COLO829 (cell line): ENCODE data around the gene CNTN6.
A peak's percentile ranks its signal among the peaks of the same experiment; 100 is the strongest.
"Not testable (repeated sequence)": the region's sequence is repeated elsewhere in the genome, so short reads cannot be mapped to it uniquely, and the experiment has no call there.

Experiments
- DNase-seq: peaks from one replicate; pipeline ENCODE4 v3.0.0; 2012; ENCODE audit warnings: low spot score

Gene CNTN6

DNA sequence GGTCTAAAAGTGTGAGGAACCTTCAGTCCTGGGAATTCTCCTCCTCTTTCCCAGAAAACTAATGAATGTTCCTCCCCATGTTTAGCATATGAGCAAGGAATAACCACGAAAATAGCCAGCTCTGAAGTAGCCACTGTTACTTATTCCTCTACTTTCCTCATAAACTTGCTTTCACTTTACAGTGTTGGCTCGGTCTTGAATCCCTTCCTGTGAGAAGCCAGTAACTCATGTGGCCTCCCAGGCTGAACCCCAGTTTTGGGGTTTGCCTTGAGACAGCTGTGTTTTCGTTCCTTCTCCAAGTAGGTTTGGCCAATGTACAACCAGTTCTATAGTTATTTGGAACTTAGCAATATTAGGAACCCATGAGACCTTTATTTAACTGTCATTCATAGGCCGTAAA, 195.0 kb downstream of the CNTN6 start:
- no peak for DNase-seq

DNA sequence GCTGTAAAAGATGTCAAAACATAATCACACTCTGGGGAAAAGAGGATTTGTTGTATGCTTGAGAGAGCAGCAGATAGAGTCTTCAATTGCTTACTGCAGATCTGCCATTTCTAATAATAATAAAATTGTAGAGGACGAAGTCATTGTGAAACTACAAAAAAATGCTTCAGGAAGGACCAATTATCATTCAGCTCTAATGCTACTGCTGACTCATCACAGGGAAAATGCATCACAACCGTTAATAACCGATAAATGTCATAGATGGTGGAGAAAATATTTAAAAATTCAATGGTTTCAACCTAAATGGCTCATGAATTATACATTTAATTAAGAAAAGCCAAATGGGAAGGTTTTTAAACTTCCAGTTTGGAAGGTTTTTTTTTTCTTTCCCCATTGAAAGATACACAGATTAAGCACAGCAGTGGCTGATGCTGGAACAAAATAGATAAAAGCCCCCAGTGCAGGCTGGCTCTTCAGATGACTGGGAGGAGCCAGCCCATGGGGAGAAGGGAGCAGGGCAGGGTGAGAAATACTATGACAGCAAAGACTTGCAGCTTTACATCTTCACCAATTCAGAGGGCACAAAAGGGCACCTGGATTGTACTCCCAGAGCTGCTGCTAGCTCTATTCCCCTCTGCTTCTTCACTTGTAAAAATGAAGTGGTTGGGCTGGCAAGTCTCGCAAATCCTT, 196.1 kb downstream of the CNTN6 start:
- no peak for DNase-seq

DNA sequence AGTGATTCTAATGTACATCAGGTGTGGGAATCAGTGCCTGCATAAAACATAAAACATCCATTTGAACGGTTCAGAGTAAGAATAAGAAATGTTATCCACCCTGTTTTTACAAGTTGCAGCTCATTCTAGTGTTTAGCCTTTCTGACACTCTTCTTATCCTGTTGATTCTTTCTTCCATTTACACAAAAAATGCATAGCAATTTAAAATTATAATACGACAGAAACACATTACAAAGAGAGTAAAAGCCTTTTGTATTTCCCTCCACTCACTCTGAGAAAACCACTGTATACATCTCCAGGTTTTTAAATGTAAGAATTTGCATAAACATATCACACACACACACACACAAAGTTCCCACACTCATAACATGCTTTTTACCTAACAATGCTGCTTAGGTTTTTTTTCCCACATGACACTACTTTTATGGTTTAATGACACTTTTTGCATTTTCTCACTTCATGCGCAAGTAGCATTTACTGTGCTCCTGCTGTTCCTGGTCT, 199.8 kb downstream of the CNTN6 start:
- DNase-seq: no peak

DNA sequence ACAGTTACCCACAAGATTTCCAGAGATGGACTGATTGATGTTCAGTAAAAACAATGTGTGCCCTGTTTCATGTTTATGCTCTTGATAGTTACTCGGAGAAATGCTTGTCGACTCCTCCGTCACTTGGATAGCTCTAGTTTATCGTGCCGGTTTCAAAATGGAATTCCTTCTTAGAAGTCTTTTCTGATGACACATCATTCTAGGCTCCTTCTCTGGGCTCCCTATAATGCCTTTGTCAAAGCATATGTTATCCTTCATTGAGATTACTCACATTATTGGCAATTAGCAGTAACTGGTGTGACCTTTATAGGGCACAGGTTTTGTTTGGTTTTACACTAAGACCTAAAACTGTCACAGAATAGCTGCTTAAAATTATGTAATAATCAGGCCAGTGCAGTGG, 201.8 kb downstream of the CNTN6 start:
- DNase-seq: peak; percentile 14

DNA sequence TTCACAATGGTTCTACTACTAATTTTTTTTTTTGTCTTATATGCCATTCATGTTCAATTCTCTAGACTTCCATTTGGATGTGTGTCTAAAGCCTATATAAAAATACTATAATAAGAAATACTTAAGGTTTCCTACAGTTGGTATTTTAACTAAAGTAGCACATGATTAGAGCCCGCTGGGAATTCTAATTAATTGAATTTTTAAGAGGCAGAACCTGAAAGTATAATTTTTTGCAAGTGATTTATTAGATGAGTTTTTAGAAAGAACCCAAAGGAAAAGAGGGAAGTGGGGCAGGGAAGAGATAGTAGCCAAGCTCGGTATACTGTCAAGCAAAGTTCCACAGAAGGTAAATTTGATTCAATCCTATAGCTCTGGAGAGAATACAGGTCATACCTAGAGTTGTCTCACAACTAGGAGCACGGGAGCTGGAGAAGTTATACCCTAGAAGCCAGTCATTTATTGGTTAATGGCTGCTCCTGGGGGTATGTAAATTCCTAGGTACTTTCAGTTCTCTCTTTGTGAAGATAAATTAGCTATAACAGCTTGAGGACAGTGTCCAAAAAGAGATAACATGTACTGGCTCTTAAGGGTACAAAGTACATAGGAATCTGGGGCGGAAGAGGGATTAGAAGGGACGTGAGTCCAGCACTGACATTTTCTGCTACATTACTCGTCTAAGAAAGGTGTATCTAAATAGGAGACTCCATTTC, 225.6 kb downstream of the CNTN6 start:
- DNase-seq: no peak

DNA sequence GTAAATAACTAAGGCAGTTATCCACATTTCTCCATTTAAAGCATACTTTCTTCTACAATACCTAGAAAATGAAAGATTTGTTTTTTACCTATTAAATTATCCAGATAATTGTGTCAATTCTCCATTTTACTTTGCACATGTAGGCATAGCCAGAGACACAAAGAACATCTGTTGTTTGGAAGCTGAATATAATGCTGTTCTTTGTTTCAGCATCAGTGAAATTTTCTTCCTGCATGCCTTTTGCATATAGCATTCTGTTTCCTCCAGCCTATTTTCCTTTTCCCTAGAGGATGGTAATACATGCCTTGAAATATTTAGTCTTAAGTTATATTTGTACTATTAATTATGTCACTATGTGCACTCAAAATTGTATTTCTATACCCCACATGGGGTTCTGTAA, 233.7 kb downstream of the CNTN6 start:
- peak; percentile 76 for DNase-seq

DNA sequence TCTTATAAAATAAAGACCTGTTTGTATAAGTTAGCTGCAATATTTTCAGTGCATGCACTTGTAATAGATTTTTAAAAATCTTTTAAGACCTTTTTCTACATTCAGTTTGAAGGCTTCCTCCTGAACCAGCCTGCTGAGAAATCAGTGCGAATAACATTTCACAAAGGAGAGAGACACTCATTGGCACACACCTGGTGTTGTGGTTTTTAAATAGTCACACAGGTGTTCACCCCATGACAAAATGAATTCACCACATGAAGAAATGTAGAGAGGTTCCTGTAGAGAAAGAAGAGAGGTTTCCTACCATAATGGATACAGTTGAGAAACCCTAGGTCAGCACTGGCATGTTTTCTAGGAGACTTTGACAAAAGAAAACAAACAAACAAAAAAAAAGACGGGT, 237.3 kb downstream of the CNTN6 start:
- DNase-seq: no peak

DNA sequence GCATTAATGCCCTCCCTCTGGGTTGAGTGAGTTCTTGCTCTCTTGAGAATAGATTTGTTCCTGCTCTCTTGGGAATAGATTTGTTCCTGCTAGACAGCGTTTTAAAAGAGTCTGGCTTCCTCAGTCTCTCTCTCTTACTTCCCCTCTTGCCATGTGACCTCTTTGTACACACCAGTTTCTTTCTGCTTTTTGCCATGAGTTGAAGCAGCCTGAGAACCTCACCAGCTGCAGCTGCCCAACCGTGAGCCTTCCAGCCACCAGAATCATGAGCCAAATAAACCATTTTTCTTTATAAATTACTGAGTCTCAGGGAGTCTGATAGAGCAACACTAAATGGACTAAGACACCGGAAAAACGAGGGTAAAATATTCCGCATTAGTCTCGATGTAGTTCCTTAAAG, 253.6 kb downstream of the CNTN6 start:
- DNase-seq: no peak

DNA sequence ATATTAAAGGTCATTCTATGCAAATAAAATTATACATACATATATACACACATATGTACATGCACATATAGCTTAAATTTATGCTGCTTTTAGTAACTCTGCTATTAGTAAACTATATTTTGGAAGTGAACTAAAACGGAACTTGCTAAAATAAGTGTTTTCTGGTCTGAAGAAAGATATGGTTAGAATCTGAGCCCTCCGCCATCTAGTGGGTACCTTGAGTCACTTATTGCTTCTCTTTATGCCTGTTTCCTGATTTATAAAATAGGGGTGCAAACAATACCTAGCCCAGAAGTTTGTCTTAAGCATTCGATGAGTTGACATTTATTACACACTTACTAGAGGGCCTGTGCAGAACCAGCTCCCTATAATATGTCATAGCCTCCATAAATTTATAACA, 255.7 kb downstream of the CNTN6 start:
- DNase-seq: no peak

DNA sequence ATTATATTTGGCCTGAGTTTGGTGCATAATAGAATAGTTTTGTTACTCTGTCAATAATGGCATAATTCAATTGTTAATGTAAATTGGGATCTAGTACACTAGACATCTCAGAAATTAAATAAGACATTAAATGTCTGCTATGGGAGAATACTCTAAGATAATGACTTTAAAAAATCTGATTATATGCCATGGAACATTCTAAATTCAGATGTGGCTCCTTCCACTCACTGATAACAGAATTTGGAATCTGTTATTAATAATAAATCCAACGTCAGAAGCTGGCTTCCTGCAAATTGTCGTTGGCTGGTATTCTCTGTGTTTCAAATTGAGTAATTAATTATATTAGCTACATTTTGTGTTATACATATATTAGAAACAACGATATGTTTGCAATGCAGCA, 258.1 kb downstream of the CNTN6 start:
- no peak for DNase-seq

DNA sequence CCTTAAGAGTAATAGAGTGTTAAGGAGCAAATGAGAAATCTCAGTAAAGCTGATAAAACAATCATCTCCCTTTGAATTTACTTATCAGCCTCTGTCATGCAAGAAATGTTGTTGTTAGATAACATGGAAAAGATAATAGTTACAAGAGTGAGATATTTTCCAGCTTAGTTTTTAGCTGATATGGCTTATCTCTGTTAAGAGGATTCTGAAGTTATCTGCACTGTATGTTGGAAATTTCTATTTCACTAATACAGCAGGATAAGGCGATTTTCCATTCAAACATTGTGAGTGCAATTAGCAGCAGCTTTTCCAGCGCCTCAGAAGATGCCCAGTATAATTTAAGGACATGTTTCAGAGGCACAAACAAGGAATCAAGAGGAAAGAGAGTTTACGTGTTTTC, 262.9 kb downstream of the CNTN6 start:
- no peak for DNase-seq

DNA sequence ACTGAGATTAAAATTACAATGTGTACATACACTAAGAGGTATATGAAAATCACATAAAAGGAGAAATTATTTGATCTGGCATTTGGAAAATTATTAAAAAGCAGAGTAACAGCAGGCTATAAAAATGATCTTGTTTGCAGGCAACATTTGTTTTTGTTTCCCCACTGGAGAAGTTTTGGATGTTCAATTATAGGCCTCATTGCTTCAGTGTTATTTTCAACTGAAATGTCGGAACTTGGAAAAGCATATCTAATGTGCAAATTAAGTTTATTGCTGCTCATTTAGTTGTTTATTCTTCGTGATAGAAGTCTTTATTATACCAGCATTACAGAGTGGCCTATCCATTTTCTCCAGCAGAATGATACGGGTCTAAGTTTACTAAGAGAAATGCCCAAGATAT, 263.3 kb downstream of the CNTN6 start:
- DNase-seq: no peak

DNA sequence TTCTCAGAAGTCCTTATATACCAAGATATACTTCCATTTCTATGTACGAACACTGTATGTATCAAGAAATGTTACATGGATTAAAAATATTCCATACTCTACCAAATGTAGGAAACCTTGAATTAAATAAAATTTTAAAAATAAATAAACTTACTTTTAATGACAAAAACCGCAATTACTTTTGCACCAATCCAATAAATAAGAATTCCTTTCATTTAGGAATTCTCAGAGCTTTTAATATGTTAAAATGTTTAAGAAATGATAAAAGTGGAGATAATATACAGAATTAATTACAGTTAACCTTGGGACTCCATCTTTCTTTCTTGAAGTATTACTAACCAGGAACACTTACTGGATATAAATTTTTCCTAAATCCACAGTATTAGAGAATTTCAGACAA, 272.7 kb downstream of the CNTN6 start:
- no peak for DNase-seq

DNA sequence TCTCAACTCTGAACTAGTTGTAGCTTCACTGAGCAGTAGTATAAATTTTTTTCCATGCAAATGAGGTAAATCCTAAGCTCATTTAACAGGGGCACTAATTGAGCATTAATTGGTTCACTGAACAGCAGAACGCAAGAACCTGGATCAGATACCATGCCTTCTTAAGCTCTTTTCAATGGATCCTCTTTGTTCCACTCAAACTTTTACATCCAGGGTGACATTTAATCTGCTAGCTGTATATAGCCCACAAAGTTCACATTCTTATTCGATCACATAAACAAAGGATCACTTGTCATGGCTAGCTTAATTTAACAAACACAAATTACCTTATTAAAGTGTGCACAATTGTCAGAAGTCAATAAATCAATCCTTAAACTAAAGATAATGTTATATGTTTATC, 281.6 kb downstream of the CNTN6 start:
- DNase-seq: peak; percentile 26

DNA sequence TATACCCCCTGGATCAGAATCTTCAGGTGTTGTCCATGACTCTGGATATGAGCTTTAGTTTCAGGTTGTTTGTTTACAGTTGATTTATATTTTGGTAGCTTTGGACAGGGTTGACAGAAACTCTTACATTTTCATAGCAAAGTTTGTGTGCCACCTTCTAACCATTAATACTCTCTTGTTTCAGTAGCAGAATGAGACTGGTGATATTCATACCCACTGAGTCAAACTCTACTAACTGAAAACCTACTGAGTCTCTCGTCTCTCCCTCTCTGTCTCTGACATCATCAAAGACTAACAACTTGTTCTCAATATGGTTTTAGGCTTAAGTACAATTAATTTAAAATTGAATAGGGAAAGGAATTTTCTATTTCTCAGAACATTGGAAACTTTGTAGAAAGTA, 282.3 kb downstream of the CNTN6 start:
- DNase-seq: no peak

DNA sequence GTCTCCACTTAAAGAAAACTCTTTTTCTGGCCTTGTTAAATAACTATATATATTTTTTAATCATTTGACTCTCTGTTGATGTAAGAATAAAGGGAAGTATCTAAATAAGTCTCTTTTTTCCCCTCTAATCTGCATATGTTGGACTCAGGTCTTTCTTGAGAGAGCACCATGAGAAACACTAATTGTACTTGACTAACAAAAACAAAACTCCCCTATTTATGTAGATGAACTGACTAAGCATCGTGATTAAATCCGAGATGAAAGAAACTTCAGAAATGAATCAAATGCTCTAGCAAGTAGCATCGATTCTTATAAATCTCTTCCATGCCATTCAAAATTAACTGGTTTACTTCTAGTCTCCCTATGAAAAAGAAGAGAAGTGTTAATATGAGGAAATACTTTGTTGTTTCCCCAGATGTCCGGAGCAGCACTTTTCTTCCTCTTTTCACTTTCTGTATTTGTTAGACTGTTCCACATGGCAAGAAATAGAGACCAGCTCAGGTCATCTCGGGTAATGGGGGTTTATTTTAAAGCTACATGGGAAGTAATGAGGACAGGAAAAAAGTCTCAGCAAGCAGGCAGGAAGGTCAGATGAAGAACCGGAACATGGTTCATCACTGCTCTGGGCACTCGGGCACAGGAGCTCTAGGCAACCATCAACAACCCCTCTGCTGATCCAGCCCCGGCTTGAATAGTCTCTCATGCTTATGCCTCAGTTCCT, 288.3 kb downstream of the CNTN6 start:
- DNase-seq: no peak

DNA sequence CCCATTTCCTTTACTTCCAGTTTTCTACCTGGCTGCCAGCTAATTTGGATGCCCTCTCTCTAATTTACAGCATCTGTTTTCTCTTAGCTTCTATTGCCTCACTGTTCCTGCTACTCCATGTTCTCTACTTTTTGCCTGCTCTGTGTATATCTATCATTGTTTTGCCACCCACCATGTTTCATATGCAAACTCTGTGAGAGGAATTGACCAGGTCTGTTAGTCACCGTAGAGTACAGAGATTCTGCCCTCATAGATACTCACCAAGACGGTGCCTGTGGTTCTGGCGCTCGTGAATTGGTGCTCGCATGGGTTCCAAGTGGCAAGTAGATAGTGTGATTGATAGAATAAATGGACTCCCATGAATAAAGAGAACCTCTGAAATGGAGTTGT, 288.8 kb downstream of the CNTN6 start:
- DNase-seq: no peak

DNA sequence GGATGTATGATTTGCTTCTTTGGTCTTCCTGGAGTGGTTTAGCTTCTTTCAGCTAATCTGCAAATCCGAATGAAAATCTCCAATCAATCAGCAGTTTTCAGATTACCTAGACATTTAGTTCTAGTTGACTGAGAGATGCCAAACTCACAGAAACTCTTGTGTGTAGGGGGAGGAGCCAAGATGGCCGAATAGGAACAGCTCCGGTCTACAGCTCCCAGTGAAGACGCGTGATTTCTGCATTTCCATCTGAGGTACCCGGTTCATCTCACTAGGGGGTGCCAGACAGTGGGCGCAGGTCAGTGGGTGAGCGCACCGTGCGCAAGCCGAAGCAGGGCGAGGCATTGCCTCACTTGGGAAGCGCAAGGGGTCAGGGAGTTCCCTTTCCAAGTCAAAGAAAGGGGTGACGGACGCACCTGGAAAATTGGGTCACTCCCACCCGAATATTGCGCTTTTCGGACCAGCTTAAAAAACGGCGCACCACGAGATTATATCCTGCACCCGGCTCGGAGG, 294.6 kb downstream of the CNTN6 start:
- DNase-seq: not testable (repeated sequence)

DNA sequence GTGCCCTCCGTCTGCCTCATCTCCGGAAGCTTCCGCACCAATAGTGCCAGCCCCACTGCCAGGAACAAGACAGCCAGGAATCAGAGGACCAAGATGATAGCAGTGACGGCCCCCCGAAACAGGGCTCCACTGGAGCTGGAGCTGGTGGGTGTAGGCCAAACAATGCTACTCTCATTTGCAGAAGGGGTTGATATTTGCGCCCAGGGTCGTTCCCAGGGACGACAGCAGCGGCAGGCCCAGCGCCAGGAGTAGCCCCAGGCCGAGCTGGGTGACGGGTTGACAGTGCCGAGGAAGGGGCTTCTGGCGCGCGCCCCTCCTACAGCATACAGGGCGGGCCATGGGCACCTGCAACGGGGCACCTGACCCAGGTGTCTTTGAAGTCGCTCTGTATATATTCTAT, 301.4 kb downstream of the CNTN6 start:
- DNase-seq: no peak

DNA sequence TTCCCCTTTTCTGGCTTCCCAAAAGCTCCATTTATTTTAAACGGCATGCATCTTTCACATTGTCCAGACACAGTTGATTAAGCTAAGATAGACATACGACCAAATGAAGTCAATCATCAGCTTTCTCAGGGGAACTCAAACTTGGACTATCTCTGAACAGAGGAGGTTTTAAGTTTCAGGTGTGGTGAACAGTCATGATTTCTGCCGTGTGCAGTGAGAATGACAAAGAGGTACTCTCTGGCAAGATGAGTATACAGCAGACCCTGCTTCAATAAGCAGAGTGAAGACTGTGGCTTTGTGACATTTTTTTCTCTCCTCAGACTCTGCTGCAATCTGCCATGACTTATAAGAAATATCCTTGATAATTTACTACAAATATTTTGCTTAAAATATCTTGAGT, 307.7 kb downstream of the CNTN6 start:
- no peak for DNase-seq

DNA sequence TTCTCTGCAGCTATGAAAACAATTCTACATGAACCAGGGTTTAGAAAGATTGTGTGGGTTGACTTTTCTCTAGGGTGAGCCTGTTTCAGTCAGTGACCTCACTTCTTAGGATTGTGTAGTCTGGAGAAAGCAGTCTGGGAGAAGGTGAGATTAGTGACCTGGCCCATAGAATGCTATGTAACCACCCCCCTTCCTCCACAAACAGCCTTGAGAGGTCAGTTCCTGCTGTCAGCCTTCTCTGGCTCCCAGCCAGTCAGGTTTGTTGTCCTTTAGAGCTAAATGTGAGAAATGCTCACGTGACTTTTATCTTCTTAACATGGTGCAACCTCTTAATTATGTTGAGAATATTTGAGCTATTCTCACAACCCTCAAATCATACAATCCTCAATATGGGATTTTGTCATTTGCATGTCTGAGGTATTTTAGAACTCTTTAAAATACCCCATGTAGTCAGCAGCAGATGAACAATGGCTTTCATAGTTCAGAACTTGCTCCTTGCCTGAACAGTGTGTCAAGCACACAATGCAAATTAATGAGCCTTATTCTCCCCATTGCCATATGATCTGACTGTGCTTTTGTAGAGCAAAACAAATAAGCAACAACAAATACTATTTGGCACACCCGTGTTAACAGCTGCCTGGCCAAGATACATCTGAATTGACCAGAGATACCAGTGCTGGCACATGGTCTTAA, 311.6 kb downstream of the CNTN6 start:
- no peak for DNase-seq

DNA sequence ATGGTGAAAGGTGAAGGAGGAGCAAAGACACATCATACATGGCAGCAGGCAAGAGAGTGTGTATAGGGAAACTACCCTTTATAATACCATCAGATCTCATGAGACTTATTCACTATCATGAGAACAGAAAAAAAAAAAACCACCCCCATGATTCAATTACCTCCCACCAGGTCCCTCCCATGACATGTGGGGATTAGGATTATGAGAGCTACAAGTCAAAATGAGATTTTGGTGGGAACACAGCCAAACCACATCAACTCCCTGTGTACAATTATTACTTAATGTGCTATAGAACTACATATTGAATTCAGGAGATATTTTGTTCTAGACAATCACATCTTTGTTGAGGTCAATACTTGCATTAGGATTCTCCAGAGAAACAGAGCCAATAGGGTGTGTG, 313.4 kb downstream of the CNTN6 start:
- peak; percentile 3 for DNase-seq
